Fibroblast of lung (primary cell): Measurements from ENCODE around the gene HDDC2. TPM values are rescaled to one million over a fixed set of nuclear protein-coding genes. Genes with fewer than 3 reads are reported as not detected.

Experiments used
- DNase-seq, 2 donors: peaks; one replicate each; pipeline versions ENCODE4 v3.0.0 to v3.0.0-alpha.2; 2010; ENCODE audit warnings: low read depth in 2 of 2
- H2AFZ ChIP-seq: 2 replicates; pipeline ENCODE4 v1.5.1; 2012; ENCODE audit warnings: low read length, control low read depth, inconsistent platforms
- H3K27ac ChIP-seq: 2 replicates; pipeline ENCODE4 v1.5.1; 2011; ENCODE audit warnings: low read length, control low read depth; ENCODE audit not compliant: insufficient read depth
- H3K27me3 ChIP-seq: 2 replicates; pipeline ENCODE4 v1.5.1; 2011; ENCODE audit warnings: mild to moderate bottlenecking, low read length; ENCODE audit not compliant: control insufficient read depth, insufficient read depth
- H3K36me3 ChIP-seq: 2 replicates; pipeline ENCODE4 v1.5.1; 2011; ENCODE audit warnings: low read length; ENCODE audit not compliant: control insufficient read depth, insufficient read depth
- H3K4me1 ChIP-seq: 2 replicates; pipeline ENCODE4 v1.5.1; 2011; ENCODE audit warnings: low read length; ENCODE audit not compliant: control insufficient read depth, insufficient read depth; ENCODE audit errors: extremely low read depth
- H3K4me2 ChIP-seq: 2 replicates; pipeline ENCODE4 v1.5.1; 2011; ENCODE audit warnings: low read length, control low read depth; ENCODE audit not compliant: insufficient read depth; ENCODE audit errors: extremely low read depth
- H3K4me3 ChIP-seq, 4 experiments: fragments of 200-600 bp in 1 of 4; sonication (generic) in 1 of 4; replicated peaks in 1 of 4; 2 replicates each; pipeline ENCODE4 v1.5.1; 2011 to 2016; ENCODE audit warnings: low read length in 4 of 4, low read depth in 3 of 4, mild to moderate bottlenecking in 3 of 4, control low read depth in 2 of 4, inconsistent platforms in 1 of 4, mixed read lengths in 1 of 4; ENCODE audit not compliant: insufficient read depth in 1 of 4; ENCODE audit errors: control extremely low read depth in 1 of 4
- H3K79me2 ChIP-seq: 2 replicates; pipeline ENCODE4 v1.5.1; 2012; ENCODE audit warnings: mild to moderate bottlenecking, low read length, inconsistent platforms; ENCODE audit not compliant: control insufficient read depth, insufficient read depth
- H3K9ac ChIP-seq: 2 replicates; pipeline ENCODE4 v1.5.1; 2011; ENCODE audit warnings: mild to moderate bottlenecking, low read length, control low read depth; ENCODE audit not compliant: insufficient read depth
- H3K9me3 ChIP-seq: 2 replicates; pipeline ENCODE4 v1.5.1; 2012; ENCODE audit warnings: low read depth, low read length; ENCODE audit not compliant: control insufficient read depth, insufficient read depth
- H4K20me1 ChIP-seq: 2 replicates; pipeline ENCODE4 v1.5.1; 2011; ENCODE audit warnings: low read length; ENCODE audit not compliant: control insufficient read depth, insufficient read depth; ENCODE audit errors: extremely low read depth
- EZH2 ChIP-seq: IDR thresholded peaks from 2 replicates; pipeline ENCODE4 v1.5.1; 2012; ENCODE audit warnings: low read length, control low read depth, mild to moderate bottlenecking; ENCODE audit errors: missing control alignments
- polyA minus RNA-seq: library from RNA; depleted of rRNA, polyadenylated mRNA; stranded (reverse); fragments of >200 nt; gene quantifications from 2 replicates; pipeline ENCODE4 v1.2.3, GENCODE V29; 2011; ENCODE audit warnings: low replicate concordance
- polyA plus RNA-seq, 2 donors: library from polyadenylated mRNA; depleted of rRNA in 1 of 2; stranded (reverse) in 1 of 2; unstranded in 1 of 2; fragments of >200 nt; gene quantifications; 2 replicates each; pipeline ENCODE4 v1.2.1, GENCODE V29; 2011 to 2012; ENCODE audit warnings: missing spikeins in 1 of 2
- total RNA-seq: library from RNA; depleted of rRNA; stranded (reverse); fragments of >200 nt; gene quantifications from 2 replicates; pipeline ENCODE4 v1.2.1, GENCODE V29; 2014
- TF ChIP-seq, protein P1 (sequence below), 2 donors: IDR thresholded peaks in 1 of 2; conservative IDR thresholded peaks in 1 of 2; 1 replicate in 1 of 2; 2 replicates in 1 of 2; pipeline ENCODE4 v1.5.1; 2011 to 2012; ENCODE audit warnings: low read length in 2 of 2, control low read depth in 1 of 2, inconsistent platforms in 1 of 2, low read depth in 1 of 2, mild to moderate bottlenecking in 1 of 2

Gene HDDC2, protein sequence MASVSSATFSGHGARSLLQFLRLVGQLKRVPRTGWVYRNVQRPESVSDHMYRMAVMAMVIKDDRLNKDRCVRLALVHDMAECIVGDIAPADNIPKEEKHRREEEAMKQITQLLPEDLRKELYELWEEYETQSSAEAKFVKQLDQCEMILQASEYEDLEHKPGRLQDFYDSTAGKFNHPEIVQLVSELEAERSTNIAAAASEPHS
- total RNA-seq (53.9 and 58.8 TPM in 2 replicates), polyA plus RNA-seq (137 and 174 TPM in 2 replicates), polyA minus RNA-seq (25.1 and 25.7 TPM in 2 replicates)
- polyA plus RNA-seq (2012): 114 and 135 TPM in 2 replicates

DNA sequence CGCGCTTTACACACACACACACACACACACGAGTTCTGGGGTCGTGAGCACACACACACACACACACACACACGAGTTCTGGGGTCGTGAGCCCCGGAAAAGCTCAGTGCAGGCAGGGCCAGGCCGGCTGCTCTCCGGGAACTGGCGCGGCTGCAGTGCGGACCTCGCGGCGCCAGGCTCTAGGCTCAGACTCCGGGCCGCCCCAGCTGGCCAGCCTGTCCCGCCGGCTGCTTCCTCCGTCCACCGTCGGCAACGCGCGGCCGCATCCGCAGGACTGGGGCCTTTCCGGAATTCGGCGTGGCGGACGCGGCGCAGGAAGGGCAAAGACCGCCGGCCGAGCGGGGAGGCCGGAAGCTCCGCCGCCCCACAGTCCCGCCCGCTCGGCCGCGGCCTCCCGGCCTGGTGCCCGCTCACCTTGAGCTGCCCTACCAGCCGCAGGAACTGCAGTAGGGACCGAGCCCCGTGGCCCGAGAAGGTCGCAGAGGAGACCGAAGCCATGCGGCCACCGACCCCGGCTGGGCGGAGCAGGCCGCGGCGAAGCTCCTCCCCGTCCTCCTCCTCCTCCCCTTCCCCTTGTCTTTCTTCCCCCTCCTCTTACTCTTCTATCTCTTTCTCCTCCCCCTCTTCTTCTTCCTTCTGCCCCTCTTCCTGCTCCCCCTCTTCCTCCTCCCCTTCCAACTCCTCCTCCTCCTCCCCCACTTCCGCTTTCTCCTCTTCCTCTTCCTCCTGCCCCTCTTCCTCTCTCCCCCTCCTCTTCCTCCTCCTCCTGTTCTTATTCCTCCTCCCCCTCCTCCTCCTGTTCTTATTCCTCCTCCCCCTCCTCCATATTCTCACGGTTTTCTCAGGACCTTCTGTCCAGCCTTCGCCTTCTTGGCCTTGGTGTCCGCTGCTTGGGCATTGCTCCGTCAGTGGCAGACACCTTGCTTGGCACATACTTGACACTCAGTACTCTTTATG, at the start of gene HDDC2:
Gene HDDC2 (minus strand): TSS at position 533 of the 957 bp plus-strand sequence. CDS start 35 bp downstream, at position 498.
- H3K4me1 ChIP-seq: peaks cover 6% of the 10 kb centered on the region
- peak within 1 kb of the TSS; percentile 75 for H2AFZ ChIP-seq
- no peak for TF ChIP-seq EZH2
- H3K9ac ChIP-seq: peak within 1 kb of the TSS; percentile 80
- no peaks in the 10 kb centered on the region for H3K27me3 ChIP-seq
- H3K27ac ChIP-seq: peak within 1 kb of the TSS; percentile 80
- peak within 1 kb of the TSS; percentile 97 for H3K4me2 ChIP-seq
- no peaks in the 10 kb centered on the region for H4K20me1 ChIP-seq
- H3K9me3 ChIP-seq: no peaks in the 10 kb centered on the region
- DNase-seq: peak; percentile 69 to 81
- H3K4me3 ChIP-seq: peak within 1 kb of the TSS; percentile 66 to 94 (median 80)
- peaks cover 17% of the 10 kb centered on the region for H3K79me2 ChIP-seq
- peaks cover 7% of the 10 kb centered on the region for H3K36me3 ChIP-seq

DNA sequence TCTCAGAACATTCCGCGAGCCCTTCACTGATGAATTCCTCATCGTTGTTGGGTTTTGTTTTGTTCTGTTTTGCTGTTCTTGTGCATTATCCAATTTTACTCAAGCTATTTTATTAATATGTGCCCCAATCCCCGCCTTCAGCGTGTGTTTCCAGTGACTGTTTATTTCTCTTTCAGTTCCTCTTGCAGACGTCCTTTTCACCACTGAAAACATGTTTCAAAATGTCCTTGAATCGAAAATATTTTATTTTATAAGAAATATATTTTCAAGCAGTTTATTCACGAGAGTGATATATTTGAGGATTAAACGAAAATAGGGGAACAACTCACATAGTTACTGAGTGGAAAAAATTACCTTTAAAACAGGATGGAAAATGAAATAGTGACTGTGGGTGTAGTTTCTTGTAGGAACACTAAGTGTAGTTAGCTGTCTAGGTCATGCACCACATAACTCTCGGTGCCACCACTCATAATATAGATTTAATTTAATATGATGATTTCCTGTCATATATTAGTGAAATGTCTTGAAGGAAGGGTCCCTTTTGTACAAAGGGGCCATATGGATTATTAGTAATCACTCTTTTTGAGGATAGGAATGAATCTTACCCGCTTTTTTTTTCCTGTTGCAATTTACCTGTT, 45.3 kb upstream of the HDDC2 start:
- no peak overlapping the region for H3K27ac ChIP-seq
- no peak for TF ChIP-seq EZH2
- H3K9me3 ChIP-seq: no peaks in the 10 kb centered on the region
- no peak overlapping the region for H3K9ac ChIP-seq
- H3K4me2 ChIP-seq: no peak overlapping the region
- H3K36me3 ChIP-seq: no peaks in the 10 kb centered on the region
- H3K79me2 ChIP-seq: no peaks in the 10 kb centered on the region
- no peak for DNase-seq
- no peaks in the 10 kb centered on the region for H4K20me1 ChIP-seq
- no peak overlapping the region for H2AFZ ChIP-seq
- H3K27me3 ChIP-seq: no peaks in the 10 kb centered on the region
- H3K4me3 ChIP-seq: no peak overlapping the region
- no peaks in the 10 kb centered on the region for H3K4me1 ChIP-seq

DNA sequence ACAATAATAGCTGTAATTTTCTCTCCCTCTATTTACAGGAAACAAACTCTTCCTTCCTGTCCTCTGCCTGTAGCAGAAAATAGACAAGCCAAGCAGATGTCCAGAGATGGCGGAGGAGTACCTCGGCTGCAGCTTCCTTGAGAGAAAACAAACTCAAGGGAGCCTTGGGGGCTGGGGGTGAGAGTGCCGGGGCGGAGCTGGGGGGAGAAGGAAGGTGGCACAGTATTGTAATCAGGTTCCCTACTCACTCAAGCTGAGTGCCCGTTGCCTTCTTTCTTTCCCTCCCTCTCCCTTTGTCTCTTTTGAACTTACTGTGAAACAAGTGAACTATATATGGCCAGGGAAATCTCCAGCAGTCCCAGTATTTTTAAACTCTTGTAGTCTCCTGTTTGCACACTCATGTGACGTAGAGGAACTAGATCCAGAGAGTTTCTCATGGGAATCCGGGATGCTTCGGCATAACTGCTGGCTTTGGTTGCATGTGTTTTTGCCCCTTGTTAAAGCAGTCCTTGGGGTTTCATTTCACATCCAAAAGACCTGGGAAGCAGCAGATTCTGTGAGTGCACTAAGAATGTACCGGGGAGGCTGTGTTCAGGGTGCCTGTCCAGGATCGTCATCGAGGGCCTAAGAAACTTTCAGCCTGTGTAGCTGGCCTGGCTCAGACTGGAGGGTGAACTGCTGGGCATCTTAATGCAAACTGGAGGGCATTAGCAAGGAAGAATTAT, 44.6 kb upstream of the HDDC2 start:
- Histone ChIP-seq H3K36me3 (no peaks in the 10 kb centered on the region), H3K4me1 (no peaks in the 10 kb centered on the region), H3K79me2 (no peaks in the 10 kb centered on the region), H3K27me3 (no peaks in the 10 kb centered on the region), H3K9ac (no peak overlapping the region), H3K9me3 (no peaks in the 10 kb centered on the region), H3K4me2 (no peak overlapping the region), H3K4me3 (no peak overlapping the region), H3K27ac (no peak overlapping the region), H4K20me1 (no peaks in the 10 kb centered on the region), H2AFZ (no peak overlapping the region)
- TF ChIP-seq, protein P1, sequence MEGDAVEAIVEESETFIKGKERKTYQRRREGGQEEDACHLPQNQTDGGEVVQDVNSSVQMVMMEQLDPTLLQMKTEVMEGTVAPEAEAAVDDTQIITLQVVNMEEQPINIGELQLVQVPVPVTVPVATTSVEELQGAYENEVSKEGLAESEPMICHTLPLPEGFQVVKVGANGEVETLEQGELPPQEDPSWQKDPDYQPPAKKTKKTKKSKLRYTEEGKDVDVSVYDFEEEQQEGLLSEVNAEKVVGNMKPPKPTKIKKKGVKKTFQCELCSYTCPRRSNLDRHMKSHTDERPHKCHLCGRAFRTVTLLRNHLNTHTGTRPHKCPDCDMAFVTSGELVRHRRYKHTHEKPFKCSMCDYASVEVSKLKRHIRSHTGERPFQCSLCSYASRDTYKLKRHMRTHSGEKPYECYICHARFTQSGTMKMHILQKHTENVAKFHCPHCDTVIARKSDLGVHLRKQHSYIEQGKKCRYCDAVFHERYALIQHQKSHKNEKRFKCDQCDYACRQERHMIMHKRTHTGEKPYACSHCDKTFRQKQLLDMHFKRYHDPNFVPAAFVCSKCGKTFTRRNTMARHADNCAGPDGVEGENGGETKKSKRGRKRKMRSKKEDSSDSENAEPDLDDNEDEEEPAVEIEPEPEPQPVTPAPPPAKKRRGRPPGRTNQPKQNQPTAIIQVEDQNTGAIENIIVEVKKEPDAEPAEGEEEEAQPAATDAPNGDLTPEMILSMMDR (conservative IDR thresholded peaks at IDR 0.05 in 1 of 2, IDR thresholded peaks at IDR 0.05 in 1 of 2; ENCODE audit: low read depth in 1 of 2, low read length in 2 of 2): no peak
- no peak for TF ChIP-seq EZH2
- DNase-seq: no peak
